KMS-11 (cell line): ENCODE measurements around the gene KPNA2.

ENCODE experiments used
- H2AFZ ChIP-seq: fragments of 200-600 bp; sonication (generic); 2 replicates; pipeline ENCODE4 v1.6.1; 2016; ENCODE audit warnings: antibody characterized with exemption, mixed run types, low read depth
- H3K27ac ChIP-seq: fragments of 200-600 bp; sonication (generic); 2 replicates; pipeline ENCODE4 v1.6.1; 2016; ENCODE audit warnings: mild to moderate bottlenecking, mixed run types
- H3K27me3 ChIP-seq: fragments of 200-600 bp; sonication (generic); 2 replicates; pipeline ENCODE4 v1.6.1; 2017; ENCODE audit warnings: mild to moderate bottlenecking, low read depth, mixed run types, moderate library complexity; ENCODE audit not compliant: insufficient read depth
- H3K36me3 ChIP-seq: fragments of 200-600 bp; sonication (generic); 2 replicates; pipeline ENCODE4 v1.6.1; 2017; ENCODE audit warnings: mild to moderate bottlenecking, mixed run types; ENCODE audit not compliant: insufficient read depth
- H3K4me1 ChIP-seq: fragments of 200-600 bp; sonication (generic); 2 replicates; pipeline ENCODE4 v1.6.1; 2016; ENCODE audit warnings: mild to moderate bottlenecking, low read depth, mixed run types; ENCODE audit not compliant: poor library complexity, severe bottlenecking
- H3K4me2 ChIP-seq: fragments of 200-600 bp; sonication (generic); 2 replicates; pipeline ENCODE4 v1.7.0; 2016; ENCODE audit warnings: mild to moderate bottlenecking, mixed run types
- H3K4me3 ChIP-seq: fragments of 200-600 bp; sonication (generic); IDR thresholded peaks from 2 replicates; pipeline ENCODE4 v1.6.1; 2017; ENCODE audit warnings: low read depth, low read length, mixed read lengths; ENCODE audit not compliant: insufficient read depth
- H3K79me2 ChIP-seq: fragments of 200-600 bp; sonication (generic); 2 replicates; pipeline ENCODE4 v1.6.1; 2016; ENCODE audit warnings: low read depth, mixed run types; ENCODE audit not compliant: insufficient read depth
- H3K9ac ChIP-seq: fragments of 200-600 bp; sonication (generic); 2 replicates; pipeline ENCODE4 v1.6.1; 2016; ENCODE audit warnings: mild to moderate bottlenecking, mixed run types
- H4K20me1 ChIP-seq: fragments of 200-600 bp; sonication (generic); 2 replicates; pipeline ENCODE4 v1.6.1; 2016; ENCODE audit warnings: mild to moderate bottlenecking, mixed run types; ENCODE audit not compliant: insufficient read depth
- TF ChIP-seq, protein P1 (sequence below): fragments of 200-600 bp; sonication (generic); conservative IDR thresholded peaks from 2 replicates; pipeline ENCODE4 v1.6.1; 2017; ENCODE audit warnings: low read depth, mild to moderate bottlenecking, antibody characterized with exemption, low read length, moderate library complexity, mixed read lengths

KPNA2 gene

DNA sequence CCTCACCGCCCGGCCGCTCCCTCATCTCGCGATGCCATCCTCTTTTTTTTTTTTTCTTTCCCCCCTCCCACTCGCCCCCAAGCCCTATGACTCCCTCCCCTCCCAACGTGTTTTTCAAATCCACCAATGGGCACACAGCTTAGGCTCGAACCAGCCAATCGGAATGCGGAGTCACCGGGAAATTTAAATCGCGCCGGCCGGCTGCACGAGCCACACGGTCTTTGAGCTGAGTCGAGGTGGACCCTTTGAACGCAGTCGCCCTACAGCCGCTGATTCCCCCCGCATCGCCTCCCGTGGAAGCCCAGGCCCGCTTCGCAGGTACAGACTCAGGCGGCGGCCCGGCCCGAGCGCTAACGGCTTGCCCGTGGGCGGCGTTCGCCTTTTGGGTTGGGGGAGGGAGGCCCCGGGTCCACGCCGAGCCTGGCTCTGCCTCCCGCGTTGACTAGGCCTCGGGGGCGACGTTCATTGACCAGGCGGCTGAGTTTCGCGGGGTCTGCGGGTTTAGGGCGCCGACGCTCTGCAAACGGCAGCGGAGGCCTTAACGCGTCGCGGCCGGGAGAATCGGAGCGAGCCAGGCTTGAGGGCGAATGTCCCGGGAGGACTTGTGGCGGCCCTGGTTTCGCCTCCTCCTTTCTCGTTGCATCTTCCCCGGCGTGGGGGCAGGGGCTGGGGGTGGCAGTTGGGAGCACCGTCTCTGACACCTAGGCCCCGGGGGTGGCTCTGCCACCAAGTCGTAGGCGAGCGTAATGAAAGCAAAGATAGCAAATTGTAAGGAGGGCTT lies at the start of gene KPNA2:
TSS of gene KPNA2 (plus strand) at position 213 of the 781 bp plus-strand sequence. CDS start 1,398 bp downstream, outside the sequence.
- TF ChIP-seq, protein P1, sequence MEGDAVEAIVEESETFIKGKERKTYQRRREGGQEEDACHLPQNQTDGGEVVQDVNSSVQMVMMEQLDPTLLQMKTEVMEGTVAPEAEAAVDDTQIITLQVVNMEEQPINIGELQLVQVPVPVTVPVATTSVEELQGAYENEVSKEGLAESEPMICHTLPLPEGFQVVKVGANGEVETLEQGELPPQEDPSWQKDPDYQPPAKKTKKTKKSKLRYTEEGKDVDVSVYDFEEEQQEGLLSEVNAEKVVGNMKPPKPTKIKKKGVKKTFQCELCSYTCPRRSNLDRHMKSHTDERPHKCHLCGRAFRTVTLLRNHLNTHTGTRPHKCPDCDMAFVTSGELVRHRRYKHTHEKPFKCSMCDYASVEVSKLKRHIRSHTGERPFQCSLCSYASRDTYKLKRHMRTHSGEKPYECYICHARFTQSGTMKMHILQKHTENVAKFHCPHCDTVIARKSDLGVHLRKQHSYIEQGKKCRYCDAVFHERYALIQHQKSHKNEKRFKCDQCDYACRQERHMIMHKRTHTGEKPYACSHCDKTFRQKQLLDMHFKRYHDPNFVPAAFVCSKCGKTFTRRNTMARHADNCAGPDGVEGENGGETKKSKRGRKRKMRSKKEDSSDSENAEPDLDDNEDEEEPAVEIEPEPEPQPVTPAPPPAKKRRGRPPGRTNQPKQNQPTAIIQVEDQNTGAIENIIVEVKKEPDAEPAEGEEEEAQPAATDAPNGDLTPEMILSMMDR, result no peak
- H3K4me3 ChIP-seq, result peak within 1 kb of the TSS; percentile 33
- H3K27ac ChIP-seq, result peak within 1 kb of the TSS; percentile 85
- peaks cover 46% of the 10 kb centered on the region for H3K79me2 ChIP-seq
- H3K27me3 ChIP-seq, result no peaks in the 10 kb centered on the region
- H3K36me3 ChIP-seq, result peaks cover 21% of the 10 kb centered on the region; the same call in 1 of the 2 replicates
- H2AFZ ChIP-seq, result peak within 1 kb of the TSS; percentile 30
- H3K4me2 ChIP-seq, result peak within 1 kb of the TSS; percentile 98
- H4K20me1 ChIP-seq, result peaks cover 12% of the 10 kb centered on the region; the same call in 1 of the 2 replicates
- peak within 1 kb of the TSS; percentile 94 for H3K9ac ChIP-seq
- peaks cover 24% of the 10 kb centered on the region for H3K4me1 ChIP-seq

DNA sequence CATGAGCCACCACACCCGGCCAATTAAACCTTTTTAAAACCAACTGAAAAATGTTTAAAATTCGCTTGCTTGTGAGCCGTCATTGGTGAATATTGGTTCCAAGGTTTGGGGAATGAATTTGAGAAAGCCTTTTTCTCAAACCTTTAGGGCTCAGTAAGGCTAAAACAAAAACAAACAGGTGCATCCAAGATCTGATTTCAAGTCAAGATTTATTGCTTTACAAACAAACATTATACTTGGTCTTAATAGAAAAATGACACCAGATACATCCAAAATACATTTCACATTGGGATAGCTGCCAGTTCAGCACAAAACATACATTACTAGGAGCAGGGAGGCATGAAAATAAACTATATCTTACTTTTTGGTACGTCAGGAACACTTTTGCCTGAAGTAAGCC lies 44.6 kb upstream of the KPNA2 start:
- Histone ChIP-seq H3K9ac (no peak overlapping the region), H3K79me2 (no peaks in the 10 kb centered on the region), H3K4me1 (peaks cover 21% of the 10 kb centered on the region), H2AFZ (no peak overlapping the region), H3K4me2 (no peak overlapping the region), H3K27ac (no peak overlapping the region), H3K36me3 (no peaks in the 10 kb centered on the region), H4K20me1 (no peaks in the 10 kb centered on the region), H3K4me3 (no peak overlapping the region), H3K27me3 (no peaks in the 10 kb centered on the region)
- TF ChIP-seq, protein P1, result no peak

DNA sequence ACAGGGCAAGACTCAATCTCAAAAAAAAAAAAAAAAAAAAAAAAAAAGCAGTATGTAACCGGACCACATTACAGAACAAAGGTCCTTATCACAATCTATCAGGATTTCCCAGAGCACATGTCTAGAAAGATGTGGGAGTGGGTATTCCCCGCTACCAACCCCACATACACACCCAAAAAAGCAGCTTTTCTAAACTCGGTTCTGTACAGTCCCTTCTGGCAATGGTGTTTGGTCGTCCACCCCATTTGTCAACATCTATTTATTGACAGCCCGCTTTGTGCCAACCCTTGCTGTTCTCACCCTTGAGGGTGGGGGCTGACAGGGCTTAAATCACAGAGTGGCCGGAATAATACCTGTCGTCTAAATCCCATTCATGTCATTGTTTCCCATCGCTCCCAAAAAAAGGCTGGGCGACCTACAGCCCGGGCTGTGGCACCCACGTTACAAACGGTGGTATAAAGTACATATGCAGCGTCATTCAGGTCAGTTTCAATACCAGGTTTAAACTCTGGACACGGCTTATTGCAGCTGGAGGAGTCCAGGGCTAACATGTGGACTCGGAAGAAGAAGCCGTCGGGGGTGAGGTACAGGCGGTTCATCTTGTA lies 42.9 kb upstream of the KPNA2 start:
- Histone ChIP-seq H3K4me2 (peak overlapping the region; percentile 98), H3K36me3 (no peaks in the 10 kb centered on the region), H3K4me1 (peaks cover 21% of the 10 kb centered on the region)

DNA sequence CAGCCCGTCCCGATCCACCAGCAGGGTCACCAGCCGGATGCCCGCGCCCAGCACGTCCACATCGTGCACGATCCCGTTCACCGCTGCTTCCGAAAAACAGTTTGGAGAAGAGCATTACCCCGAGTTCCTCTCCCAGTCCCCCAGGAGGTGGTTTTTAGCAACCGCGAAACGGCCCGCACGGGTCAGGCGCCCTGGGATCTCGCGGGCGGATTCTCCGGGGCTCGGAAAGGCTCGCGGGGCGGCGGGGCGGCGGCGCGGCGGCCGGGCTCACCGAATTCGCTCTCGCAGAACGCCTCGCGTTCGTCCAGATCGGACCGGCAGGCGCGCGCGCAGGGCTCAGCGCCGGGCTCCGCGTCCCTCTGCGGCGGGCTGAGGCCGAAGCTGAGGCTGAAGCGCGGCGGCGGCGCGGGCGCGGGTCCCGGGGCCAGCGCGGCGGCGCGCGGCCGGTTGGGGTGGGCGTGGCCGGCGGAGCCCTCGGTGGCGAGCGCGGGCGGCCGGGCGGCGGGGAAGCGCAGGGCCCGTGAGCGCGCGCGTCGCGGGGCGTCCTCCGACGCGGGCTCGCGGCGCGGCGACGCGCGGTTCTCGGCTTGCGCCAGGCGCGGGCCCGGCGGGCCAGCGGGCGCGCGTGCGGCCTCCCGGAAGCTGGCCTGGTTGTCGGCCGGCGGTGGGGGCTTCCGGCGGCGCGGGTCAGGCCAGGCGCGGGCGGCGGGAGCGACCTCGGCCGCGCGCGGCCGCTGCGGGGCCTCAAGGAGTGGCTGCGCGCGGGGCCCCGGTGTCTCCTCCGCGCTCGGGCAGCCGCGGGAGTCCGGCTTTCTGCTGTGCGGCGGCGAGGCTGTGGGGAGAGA lies 42.2 kb upstream of the KPNA2 start:
- peak overlapping the region; percentile 98 for H2AFZ ChIP-seq
- no peaks in the 10 kb centered on the region for H3K27me3 ChIP-seq
- peak overlapping the region; percentile 92 for H3K9ac ChIP-seq
- no peaks in the 10 kb centered on the region for H3K79me2 ChIP-seq
- no peaks in the 10 kb centered on the region for H3K36me3 ChIP-seq
- H3K27ac ChIP-seq, result peak overlapping the region; percentile 88
- H4K20me1 ChIP-seq, result no peaks in the 10 kb centered on the region
- peak overlapping the region; percentile 98 for H3K4me2 ChIP-seq
- H3K4me1 ChIP-seq, result peaks cover 21% of the 10 kb centered on the region
- H3K4me3 ChIP-seq, result no peak overlapping the region
- TF ChIP-seq, protein P1, result no peak

More for the DNA sequence above, 42.9 kb upstream of the KPNA2 start:
- Histone ChIP-seq H3K27ac (peak overlapping the region; percentile 88), H3K27me3 (no peaks in the 10 kb centered on the region), H2AFZ (peak overlapping the region; percentile 98), H4K20me1 (no peaks in the 10 kb centered on the region), H3K9ac (peak overlapping the region; percentile 87), H3K79me2 (no peaks in the 10 kb centered on the region), H3K4me3 (no peak overlapping the region)
- TF ChIP-seq, protein P1, result no peak
